Diencephalon (tissue), 1 donor: ENCODE results near the gene ZNF415. TPM values are rescaled to one million over a fixed set of nuclear protein-coding genes. Genes with fewer than 3 reads are reported as not detected.

Experiments
- total RNA-seq: library from RNA; depleted of rRNA; stranded (reverse); fragments of >200 nt; gene quantifications from one replicate; pipeline ENCODE4 v1.2.3, GENCODE V29; 2014

ZNF415 gene
- total RNA-seq = 31.8 TPM

GRCh38 chr19:53132141-53132991, at the start of gene ZNF415:
ZNF415 (minus strand) TSS chr19:53132910; CDS start chr19:53122676, 10,234 bp downstream.

GRCh38 chr19:53103234-53104203, 29.2 kb downstream of the ZNF415 start, which contains the start of gene ZNF160:
ZNF160 (minus strand) TSS chr19:53103422; CDS start chr19:53086276, 17,146 bp downstream.

Other genes with a start within 250 kb of the ZNF415 start
- gene ZNF320, start 235.3 kb downstream of the ZNF415 start, total RNA-seq = 30.4 TPM
- gene ZNF888, start 209.5 kb downstream of the ZNF415 start, total RNA-seq = 3.5 TPM
- gene ZNF816, start 170.0 kb downstream of the ZNF415 start, total RNA-seq = 12.2 TPM
- gene ERVV-1, start 119.0 kb downstream of the ZNF415 start, total RNA-seq = not detected
- gene ERVV-2, start 88.2 kb downstream of the ZNF415 start, total RNA-seq = not detected
- 33.0 TPM for gene ZNF160, start 29.5 kb downstream of the ZNF415 start, total RNA-seq
- 21.0 TPM for gene ZNF347, start 26.1 kb upstream of the ZNF415 start, total RNA-seq
- 5.5 TPM for gene ZNF665, start 60.4 kb upstream of the ZNF415 start, total RNA-seq
- gene ZNF677, start 122.0 kb upstream of the ZNF415 start, total RNA-seq = 40.8 TPM
- not detected for gene VN1R2, start 125.4 kb upstream of the ZNF415 start, total RNA-seq
- not detected for gene VN1R4, start 134.8 kb upstream of the ZNF415 start, total RNA-seq
- 15.7 TPM for gene ZNF845, start 200.8 kb upstream of the ZNF415 start, total RNA-seq
- gene ZNF525, start 232.8 kb upstream of the ZNF415 start, total RNA-seq = 20.5 TPM